NB4 (cell line): Measurements from ENCODE around the gene VN1R2.
"Not testable (repeated sequence)": the region's sequence is repeated elsewhere in the genome, so short reads cannot be mapped to it uniquely, and the experiment has no call there.

Experiments
- DNase-seq: peaks from one replicate; pipeline ENCODE4 v3.0.0; 2010; ENCODE audit warnings: low read depth
- H3K4me3 ChIP-seq: one replicate; pipeline ENCODE4 v1.5.1; 2011; ENCODE audit warnings: mild to moderate bottlenecking, low read depth, low read length, moderate library complexity
- MYC ChIP-seq: IDR thresholded peaks from 2 replicates; pipeline ENCODE4 v1.6.1; 2011; ENCODE audit warnings: low read depth, low read length
- POLR2A ChIP-seq: IDR thresholded peaks from 2 replicates; pipeline ENCODE4 v1.6.1; 2011; ENCODE audit warnings: mild to moderate bottlenecking; ENCODE audit not compliant: insufficient read length; ENCODE audit errors: extremely low read depth
- TF ChIP-seq, protein P1 (sequence below): IDR thresholded peaks from one replicate; pipeline ENCODE4 v1.5.1; 2012; ENCODE audit warnings: low read depth, low read length
- TF ChIP-seq, protein P2 (sequence below): IDR thresholded peaks from 2 replicates; pipeline ENCODE4 v1.6.1; 2011; ENCODE audit warnings: low read depth, low read length

The VN1R2 gene, protein sequence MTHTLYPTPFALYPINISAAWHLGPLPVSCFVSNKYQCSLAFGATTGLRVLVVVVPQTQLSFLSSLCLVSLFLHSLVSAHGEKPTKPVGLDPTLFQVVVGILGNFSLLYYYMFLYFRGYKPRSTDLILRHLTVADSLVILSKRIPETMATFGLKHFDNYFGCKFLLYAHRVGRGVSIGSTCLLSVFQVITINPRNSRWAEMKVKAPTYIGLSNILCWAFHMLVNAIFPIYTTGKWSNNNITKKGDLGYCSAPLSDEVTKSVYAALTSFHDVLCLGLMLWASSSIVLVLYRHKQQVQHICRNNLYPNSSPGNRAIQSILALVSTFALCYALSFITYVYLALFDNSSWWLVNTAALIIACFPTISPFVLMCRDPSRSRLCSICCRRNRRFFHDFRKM

DNA sequence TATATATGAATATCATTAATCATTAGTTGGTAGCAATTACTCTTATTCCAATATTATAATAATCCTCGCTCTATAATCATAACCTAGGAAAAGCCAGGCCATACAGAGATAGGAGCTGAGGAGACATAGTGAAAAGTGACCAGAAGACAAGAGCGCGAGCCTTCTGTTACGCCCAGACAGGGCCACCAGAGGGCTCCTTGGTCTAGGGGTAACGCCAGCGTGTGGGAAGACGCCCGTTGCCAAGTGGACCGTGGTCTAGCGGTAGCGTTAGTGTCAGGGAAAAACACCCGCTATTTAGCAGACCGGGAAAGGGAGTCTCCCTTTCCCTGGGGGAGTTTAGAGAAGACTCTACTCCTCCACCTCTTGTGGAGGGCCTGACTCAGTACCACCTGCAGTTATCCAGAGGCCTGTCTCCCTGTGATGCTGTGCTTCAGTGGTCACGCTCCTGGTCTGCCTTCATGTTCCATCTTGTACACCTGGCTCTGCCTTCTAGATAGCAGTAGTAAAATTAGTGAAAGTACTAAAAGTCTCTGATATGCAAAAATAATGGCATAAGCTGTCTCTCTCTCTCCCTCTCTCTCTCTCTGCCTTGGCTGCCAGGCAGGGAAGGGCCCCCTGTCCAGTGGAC lies at the start of gene VN1R2:
VN1R2 (plus strand) TSS at position 578 of the 628 bp plus-strand sequence. CDS start 84 bp downstream, outside the sequence.
- not testable (repeated sequence) for DNase-seq, H3K4me3 ChIP-seq

DNA sequence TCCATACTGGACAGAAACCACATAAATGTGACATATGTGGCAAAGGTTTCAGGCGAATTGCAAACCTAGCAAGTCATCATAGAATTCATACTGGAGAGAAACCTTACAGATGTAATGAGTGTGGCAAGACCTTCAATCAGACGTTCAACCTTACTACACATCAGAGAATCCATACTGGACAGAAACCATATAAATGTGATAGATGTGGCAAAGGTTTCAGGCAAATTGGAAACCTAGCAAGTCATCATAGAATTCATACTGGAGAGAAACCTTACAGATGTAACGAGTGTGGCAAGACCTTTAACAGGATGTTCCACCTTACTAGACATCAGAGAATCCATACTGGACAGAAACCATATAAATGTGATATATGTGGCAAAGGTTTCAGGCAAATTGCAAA lies 46.5 kb upstream of the VN1R2 start:
- H3K4me3 ChIP-seq, DNase-seq: not testable (repeated sequence)

DNA sequence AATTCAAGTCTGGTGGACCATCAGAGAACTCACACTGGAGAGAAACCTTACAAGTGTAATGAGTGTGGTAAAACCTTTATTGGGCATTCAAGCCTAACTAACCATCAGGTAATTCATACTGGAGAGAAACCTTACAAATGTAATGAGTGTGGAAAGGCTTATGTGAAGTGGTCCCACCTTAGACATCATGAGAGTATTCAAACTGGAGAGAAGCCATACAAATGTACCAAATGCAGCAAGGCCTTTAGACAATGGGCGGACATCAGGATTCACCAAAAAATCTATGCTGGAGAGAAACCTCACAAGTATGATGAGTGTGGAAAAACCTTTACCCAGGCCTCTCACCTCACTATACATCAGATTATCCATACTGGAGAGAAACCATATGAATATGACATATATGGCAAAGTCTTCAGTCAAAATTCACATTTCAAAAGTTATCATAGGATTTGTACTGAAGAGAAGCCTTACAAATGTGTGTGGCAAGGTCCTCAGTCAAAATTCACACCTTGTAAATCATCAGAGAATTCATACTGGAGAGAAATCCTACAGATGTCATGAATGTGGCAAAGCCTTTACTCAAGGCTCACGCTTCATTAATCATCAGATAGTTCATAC lies 45.3 kb upstream of the VN1R2 start:
- TF ChIP-seq, protein P1, sequence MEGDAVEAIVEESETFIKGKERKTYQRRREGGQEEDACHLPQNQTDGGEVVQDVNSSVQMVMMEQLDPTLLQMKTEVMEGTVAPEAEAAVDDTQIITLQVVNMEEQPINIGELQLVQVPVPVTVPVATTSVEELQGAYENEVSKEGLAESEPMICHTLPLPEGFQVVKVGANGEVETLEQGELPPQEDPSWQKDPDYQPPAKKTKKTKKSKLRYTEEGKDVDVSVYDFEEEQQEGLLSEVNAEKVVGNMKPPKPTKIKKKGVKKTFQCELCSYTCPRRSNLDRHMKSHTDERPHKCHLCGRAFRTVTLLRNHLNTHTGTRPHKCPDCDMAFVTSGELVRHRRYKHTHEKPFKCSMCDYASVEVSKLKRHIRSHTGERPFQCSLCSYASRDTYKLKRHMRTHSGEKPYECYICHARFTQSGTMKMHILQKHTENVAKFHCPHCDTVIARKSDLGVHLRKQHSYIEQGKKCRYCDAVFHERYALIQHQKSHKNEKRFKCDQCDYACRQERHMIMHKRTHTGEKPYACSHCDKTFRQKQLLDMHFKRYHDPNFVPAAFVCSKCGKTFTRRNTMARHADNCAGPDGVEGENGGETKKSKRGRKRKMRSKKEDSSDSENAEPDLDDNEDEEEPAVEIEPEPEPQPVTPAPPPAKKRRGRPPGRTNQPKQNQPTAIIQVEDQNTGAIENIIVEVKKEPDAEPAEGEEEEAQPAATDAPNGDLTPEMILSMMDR: no peak
- TF ChIP-seq, protein P2, sequence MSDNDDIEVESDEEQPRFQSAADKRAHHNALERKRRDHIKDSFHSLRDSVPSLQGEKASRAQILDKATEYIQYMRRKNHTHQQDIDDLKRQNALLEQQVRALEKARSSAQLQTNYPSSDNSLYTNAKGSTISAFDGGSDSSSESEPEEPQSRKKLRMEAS: no peak
- no peak for TF ChIP-seq POLR2A
- TF ChIP-seq MYC: no peak
- DNase-seq: no peak
- H3K4me3 ChIP-seq: no peak overlapping the region

DNA sequence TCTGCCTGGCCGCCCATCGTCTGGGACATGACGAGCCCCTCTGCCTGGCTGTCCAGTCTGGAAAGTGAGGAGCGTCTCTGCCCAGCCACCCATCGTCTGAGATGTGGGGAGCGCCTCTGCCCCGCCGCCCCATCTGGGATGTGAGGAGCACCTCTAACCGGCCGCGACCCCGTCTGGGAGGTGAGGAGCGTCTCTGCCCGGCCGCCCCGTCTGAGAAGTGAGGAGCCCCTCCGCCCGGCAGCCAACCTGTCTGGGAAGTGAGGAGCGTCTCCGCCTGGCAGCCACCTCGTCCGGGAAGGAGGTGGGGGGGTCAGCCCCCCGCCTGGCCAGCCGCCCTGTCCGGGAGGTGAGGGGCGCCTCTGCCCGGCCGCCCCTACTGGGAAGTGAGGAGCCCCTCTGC lies 35.4 kb upstream of the VN1R2 start:
- not testable (repeated sequence) for H3K4me3 ChIP-seq, DNase-seq

DNA sequence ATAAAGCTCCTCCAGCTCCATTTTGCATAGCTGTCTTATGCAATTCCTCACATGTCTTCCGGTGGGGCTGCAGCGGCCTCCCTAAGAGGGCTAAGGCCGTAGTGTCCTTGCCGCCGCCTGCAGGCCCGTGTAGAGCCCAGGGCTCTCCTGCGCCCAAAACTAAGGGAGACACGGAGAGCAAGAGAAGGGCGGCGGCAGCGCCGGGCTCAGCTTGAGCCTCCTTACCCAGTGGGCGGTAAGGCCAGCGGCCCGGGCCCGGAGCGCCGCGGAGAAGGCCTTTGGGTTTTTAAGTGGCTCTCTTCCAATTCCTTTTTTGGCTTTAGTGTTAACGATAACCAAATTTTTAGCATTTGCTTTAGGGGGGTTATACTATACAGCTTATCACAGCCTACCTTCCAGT lies 33.5 kb upstream of the VN1R2 start:
- no peak for DNase-seq
- TF ChIP-seq POLR2A: no peak
- no peak for TF ChIP-seq MYC
- TF ChIP-seq, protein P2: no peak
- TF ChIP-seq, protein P1: no peak

DNA sequence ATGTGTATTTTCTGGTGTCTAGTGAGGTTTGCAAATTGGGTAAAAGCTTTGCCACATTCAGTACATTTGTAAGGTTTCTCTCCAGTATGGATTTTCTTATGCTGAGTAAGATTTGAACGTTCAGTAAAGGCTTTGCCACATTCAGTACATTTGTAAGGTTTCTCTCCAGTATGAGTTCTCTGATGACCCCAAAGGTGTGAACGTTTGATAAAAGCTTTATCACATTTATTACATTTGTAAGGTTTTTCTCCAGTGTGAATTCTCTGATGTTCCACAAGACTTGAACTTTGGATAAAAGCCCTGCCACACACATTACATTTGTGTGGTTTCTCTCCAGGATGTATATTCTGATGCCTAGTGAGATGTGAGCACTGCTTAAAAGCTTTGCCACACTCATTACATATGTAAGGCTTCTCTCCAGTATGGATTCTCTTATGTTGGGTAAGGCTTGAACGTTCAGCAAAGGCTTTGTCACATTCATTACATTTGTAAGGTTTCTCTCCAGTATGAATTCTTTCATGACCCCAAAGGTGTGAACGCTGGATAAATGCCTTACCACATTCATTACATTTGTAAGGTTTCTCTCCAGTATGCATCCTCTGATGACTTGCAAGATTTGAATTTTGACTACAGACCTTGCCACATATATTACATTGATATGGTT lies 20.8 kb upstream of the VN1R2 start:
- no peak for DNase-seq
- TF ChIP-seq, protein P2: no peak
- TF ChIP-seq MYC: no peak
- no peak for TF ChIP-seq POLR2A
- TF ChIP-seq, protein P1: no peak
- no peak overlapping the region for H3K4me3 ChIP-seq

More for the DNA sequence above, 33.5 kb upstream of the VN1R2 start:
- H3K4me3 ChIP-seq: no peak overlapping the region

DNA sequence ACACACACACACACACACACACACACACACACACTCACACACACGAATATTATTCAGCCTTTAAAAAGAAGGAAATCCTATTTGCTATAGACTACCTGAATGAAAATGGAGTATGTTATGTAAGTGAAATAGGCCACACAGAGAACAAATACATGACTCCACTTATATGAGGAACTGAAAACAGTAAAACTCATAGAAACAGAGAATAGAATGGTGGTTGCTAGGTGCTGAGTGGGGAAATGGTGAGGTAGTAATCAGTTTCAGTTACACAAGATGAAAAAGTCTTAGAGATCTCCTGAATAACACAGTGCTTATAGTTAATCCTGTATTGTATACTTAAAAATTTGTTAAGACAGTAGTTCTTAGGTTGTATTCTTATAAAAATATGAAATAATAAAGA lies 11.6 kb upstream of the VN1R2 start:
- TF ChIP-seq, protein P1: no peak
- TF ChIP-seq MYC: no peak
- TF ChIP-seq, protein P2: no peak
- TF ChIP-seq POLR2A: no peak
- H3K4me3 ChIP-seq: no peak overlapping the region
- no peak for DNase-seq
